Ishikawa (cell line): Measurements from ENCODE around the gene NFIX.
A peak's percentile ranks its signal among the peaks of the same experiment; 100 is the strongest.

Experiments
- CEBPB ChIP-seq: IDR thresholded peaks from 2 replicates; pipeline ENCODE4 v1.6.1; 2012
- CREB1 ChIP-seq: IDR thresholded peaks from 2 replicates; pipeline ENCODE4 v1.6.1; 2012; ENCODE audit warnings: low read depth
- EGR1 ChIP-seq: IDR thresholded peaks from 2 replicates; pipeline ENCODE4 v1.6.1; 2012
- EP300 ChIP-seq: IDR thresholded peaks from 2 replicates; pipeline ENCODE4 v1.6.1; 2012; ENCODE audit warnings: borderline replicate concordance
- FOXM1 ChIP-seq: IDR thresholded peaks from 2 replicates; pipeline ENCODE4 v1.6.1; 2012; ENCODE audit warnings: low read depth, borderline replicate concordance
- NFIC ChIP-seq: IDR thresholded peaks from 2 replicates; pipeline ENCODE4 v1.6.1; 2012
- RAD21 ChIP-seq: IDR thresholded peaks from 2 replicates; pipeline ENCODE4 v1.6.1; 2012; ENCODE audit warnings: low read depth
- TAF1 ChIP-seq: IDR thresholded peaks from 2 replicates; pipeline ENCODE4 v1.6.1; 2012; ENCODE audit warnings: low read depth, mild to moderate bottlenecking
- TCF12 ChIP-seq: IDR thresholded peaks from 2 replicates; pipeline ENCODE4 v1.6.1; 2012; ENCODE audit warnings: low read depth
- TEAD4 ChIP-seq: IDR thresholded peaks from 2 replicates; pipeline ENCODE4 v1.6.1; 2012
- YY1 ChIP-seq: IDR thresholded peaks from 2 replicates; pipeline ENCODE4 v1.6.1; 2012; ENCODE audit warnings: low read depth
- ZBTB7A ChIP-seq: IDR thresholded peaks from 2 replicates; pipeline ENCODE4 v1.6.1; 2012; ENCODE audit warnings: low read depth
- TF ChIP-seq, protein P1 (sequence below): IDR thresholded peaks from 2 replicates; pipeline ENCODE4 v1.6.1; 2012; ENCODE audit warnings: low read depth, mild to moderate bottlenecking
- TF ChIP-seq, protein P2 (sequence below): IDR thresholded peaks from 2 replicates; pipeline ENCODE4 v1.6.1; 2012
- TF ChIP-seq, protein P3 (sequence below): IDR thresholded peaks from 2 replicates; pipeline ENCODE4 v1.6.1; 2012

NFIX gene

DNA sequence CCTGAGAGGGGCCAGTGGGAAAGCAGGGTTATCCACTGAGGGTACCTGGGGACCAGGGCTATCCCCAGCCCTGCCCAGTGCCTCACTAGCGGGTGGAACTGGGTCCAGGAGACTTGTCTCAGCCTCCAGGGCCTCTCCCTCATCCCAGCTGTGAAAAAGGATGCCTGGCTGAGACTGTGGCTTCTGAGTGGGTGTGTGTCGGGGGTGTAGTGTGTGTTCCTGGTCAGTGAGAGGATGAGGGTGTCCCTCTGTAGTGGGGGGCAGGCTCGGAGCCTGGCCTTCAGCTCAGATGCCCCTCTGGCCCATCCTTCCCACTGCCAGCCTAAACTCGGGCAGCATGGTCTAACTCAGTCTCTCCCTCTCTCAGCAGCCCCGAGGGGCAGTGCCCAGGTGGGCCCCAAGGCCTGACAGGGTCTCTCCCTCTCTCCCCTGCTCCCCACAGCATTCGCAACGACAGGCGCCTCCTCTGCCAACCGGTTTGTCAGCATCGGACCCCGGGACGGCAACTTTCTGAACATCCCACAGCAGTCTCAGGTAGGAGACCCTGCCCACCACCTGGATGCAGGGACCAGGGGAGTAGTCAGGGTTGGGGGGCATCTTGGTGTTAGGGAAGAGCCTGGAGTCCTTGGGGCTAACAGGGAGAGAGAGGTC lies 94.7 kb downstream of the NFIX start:
- TF ChIP-seq TCF12: no peak
- no peak for TF ChIP-seq NFIC
- no peak for TF ChIP-seq EP300
- TF ChIP-seq, protein P1, sequence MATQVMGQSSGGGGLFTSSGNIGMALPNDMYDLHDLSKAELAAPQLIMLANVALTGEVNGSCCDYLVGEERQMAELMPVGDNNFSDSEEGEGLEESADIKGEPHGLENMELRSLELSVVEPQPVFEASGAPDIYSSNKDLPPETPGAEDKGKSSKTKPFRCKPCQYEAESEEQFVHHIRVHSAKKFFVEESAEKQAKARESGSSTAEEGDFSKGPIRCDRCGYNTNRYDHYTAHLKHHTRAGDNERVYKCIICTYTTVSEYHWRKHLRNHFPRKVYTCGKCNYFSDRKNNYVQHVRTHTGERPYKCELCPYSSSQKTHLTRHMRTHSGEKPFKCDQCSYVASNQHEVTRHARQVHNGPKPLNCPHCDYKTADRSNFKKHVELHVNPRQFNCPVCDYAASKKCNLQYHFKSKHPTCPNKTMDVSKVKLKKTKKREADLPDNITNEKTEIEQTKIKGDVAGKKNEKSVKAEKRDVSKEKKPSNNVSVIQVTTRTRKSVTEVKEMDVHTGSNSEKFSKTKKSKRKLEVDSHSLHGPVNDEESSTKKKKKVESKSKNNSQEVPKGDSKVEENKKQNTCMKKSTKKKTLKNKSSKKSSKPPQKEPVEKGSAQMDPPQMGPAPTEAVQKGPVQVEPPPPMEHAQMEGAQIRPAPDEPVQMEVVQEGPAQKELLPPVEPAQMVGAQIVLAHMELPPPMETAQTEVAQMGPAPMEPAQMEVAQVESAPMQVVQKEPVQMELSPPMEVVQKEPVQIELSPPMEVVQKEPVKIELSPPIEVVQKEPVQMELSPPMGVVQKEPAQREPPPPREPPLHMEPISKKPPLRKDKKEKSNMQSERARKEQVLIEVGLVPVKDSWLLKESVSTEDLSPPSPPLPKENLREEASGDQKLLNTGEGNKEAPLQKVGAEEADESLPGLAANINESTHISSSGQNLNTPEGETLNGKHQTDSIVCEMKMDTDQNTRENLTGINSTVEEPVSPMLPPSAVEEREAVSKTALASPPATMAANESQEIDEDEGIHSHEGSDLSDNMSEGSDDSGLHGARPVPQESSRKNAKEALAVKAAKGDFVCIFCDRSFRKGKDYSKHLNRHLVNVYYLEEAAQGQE: no peak
- no peak for TF ChIP-seq CEBPB
- no peak for TF ChIP-seq YY1
- TF ChIP-seq RAD21: no peak
- TF ChIP-seq, protein P2, sequence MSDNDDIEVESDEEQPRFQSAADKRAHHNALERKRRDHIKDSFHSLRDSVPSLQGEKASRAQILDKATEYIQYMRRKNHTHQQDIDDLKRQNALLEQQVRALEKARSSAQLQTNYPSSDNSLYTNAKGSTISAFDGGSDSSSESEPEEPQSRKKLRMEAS: no peak
- TF ChIP-seq FOXM1: no peak
- TF ChIP-seq TAF1: no peak
- no peak for TF ChIP-seq EGR1
- TF ChIP-seq TEAD4: no peak
- TF ChIP-seq, protein P3, sequence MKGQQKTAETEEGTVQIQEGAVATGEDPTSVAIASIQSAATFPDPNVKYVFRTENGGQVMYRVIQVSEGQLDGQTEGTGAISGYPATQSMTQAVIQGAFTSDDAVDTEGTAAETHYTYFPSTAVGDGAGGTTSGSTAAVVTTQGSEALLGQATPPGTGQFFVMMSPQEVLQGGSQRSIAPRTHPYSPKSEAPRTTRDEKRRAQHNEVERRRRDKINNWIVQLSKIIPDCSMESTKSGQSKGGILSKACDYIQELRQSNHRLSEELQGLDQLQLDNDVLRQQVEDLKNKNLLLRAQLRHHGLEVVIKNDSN: no peak
- TF ChIP-seq CREB1: no peak
- TF ChIP-seq ZBTB7A: no peak

DNA sequence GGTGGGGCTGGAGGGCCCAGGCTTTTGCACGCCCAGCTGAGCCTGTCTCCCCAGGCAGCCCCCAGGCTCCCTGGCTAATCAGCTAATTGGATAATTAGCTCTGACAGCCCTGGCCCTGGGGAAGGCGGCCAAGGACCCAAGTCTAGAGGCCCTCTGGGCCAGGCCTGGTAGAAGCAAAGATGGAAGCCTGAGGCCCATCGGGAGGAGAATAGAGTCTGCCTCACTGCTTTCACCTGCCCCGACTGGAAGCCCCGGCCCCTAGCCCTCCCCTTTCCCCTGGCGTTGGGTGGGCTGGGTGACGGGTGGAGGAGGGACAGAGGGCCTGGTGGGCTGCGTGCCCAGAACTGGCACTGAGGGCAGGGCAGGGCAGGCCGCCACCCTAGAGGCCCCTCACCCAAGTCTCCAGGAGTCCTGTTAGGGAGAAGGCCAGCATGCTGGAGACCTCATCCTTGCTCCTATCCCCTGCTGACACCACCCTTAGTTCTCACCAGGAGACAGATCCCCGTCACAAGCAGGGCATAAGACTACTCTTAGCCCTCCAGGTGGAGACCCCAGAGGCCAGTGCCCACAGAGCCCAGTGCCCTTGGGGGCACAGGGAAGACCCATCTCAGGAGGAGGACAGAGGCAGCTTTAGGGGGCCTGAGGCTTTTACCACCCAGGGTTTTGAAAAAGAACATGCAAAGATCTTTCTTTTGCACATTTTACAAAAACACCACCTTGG lies 95.4 kb downstream of the NFIX start:
- TF ChIP-seq TAF1: no peak
- no peak for TF ChIP-seq RAD21
- no peak for TF ChIP-seq EGR1
- TF ChIP-seq FOXM1: no peak
- TF ChIP-seq CEBPB: no peak
- TF ChIP-seq TCF12: no peak
- TF ChIP-seq TEAD4: no peak
- no peak for TF ChIP-seq YY1
- TF ChIP-seq, protein P3: no peak
- no peak for TF ChIP-seq NFIC
- TF ChIP-seq, protein P1: no peak
- no peak for TF ChIP-seq ZBTB7A

DNA sequence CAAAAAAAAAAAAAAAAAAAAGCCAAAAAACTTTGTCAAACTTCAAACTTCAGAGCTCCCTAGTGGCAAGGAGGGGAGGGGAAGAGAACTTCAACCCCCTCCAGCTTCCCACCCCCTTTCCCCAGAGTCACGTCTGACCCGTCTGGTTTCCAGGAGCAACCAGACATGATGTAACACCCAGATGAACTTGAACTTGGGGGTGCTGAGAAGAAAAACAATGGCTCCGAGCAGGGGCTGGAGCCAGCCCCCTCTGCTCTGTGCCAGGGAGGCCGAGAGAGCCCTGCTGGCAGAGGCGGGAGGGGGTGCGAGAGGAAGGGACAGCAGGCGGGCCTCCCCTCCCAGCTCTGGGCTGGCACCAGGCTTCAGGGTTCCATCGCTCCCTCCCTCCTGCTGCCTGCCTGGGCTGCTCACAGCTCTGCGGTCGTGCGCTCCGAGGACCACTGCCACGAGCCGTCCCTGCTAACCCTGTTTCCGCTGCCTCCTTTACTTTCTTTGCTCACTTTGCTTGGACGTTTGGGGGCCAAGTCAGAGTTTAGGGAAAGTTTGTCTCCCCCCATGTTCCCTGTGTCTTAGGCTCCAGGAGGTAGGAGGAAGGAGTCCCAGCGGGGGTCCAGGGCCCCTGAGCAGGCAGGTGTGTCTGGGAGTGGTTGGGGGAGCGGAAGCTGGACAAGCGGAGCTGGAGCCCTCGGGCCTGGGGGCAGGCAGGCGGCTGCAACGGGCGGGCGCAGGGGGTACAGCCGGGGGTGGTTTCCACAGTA lies 96.3 kb downstream of the NFIX start:
- TF ChIP-seq TEAD4 (no peak; the same call in 1 of the 2 replicates), TAF1 (0 out of 2 replicates have a peak, but pooled peaks have one; percentile 15), FOXM1 (peak; percentile 36; the same call in 1 of the 2 replicates), RAD21 (no peak), NFIC (peak; percentile 66), ZBTB7A (peak; percentile 89), CEBPB (peak; percentile 68; the same call in 1 of the 2 replicates), TCF12 (peak; percentile 78), EP300 (peak; percentile 78), EGR1 (no peak), CREB1 (no peak), YY1 (no peak)
- TF ChIP-seq, protein P1: 0 out of 2 replicates have a peak, but pooled peaks have one; percentile 4
- TF ChIP-seq, protein P2: peak; percentile 45; the same call in 1 of the 2 replicates
- TF ChIP-seq, protein P3: 0 out of 2 replicates have a peak, but pooled peaks have one; percentile 3
